ENCODE measurements around the gene PHLDB2. TPM values are rescaled to one million over a fixed set of nuclear protein-coding genes. Genes with fewer than 3 reads are reported as not detected.

The PHLDB2 gene
- total RNA-seq, 1 donor from 2014 or later, result 0.98 TPM

- intact Hi-C loops (cut with micrococcal nuclease), result no loop called here
- Mint-ChIP-seq H3K9me3 (no peaks in the 10 kb centered on the region), H3K27ac (no peak overlapping the region), H3K4me1 (peaks cover 5% of the 10 kb centered on the region), H3K27me3 (peaks cover 7% of the 10 kb centered on the region), H3K4me3 (no peak overlapping the region), H3K36me3 (ENCODE audit: low read depth) (no peaks in the 10 kb centered on the region)
- DNase-seq, result no peak
Measured at GRCh38 chr3:111906656-111907055, 47.6 kb downstream of the PHLDB2 start.

GRCh38 chr3:111907151-111907550 is 48.1 kb downstream of the PHLDB2 start:
- intact Hi-C loops (cut with micrococcal nuclease), result no loop called here
- peaks cover 12% of the 10 kb centered on the region for H3K27me3 Mint-ChIP-seq
- H3K4me3 Mint-ChIP-seq, result no peak overlapping the region
- H3K9me3 Mint-ChIP-seq, result no peaks in the 10 kb centered on the region
- H3K36me3 Mint-ChIP-seq (ENCODE audit: low read depth), result no peaks in the 10 kb centered on the region
- peaks cover 5% of the 10 kb centered on the region for H3K4me1 Mint-ChIP-seq
- no peak for DNase-seq
- H3K27ac Mint-ChIP-seq, result no peak overlapping the region

- DNase-seq, result no peak
- H3K36me3 Mint-ChIP-seq (ENCODE audit: low read depth), result no peaks in the 10 kb centered on the region
- intact Hi-C loops (cut with micrococcal nuclease), result no loop called here
- H3K27me3 Mint-ChIP-seq, result peaks cover 17% of the 10 kb centered on the region
- H3K4me3 Mint-ChIP-seq, result no peak overlapping the region
- no peak overlapping the region for H3K27ac Mint-ChIP-seq
- no peaks in the 10 kb centered on the region for H3K4me1 Mint-ChIP-seq
- H3K9me3 Mint-ChIP-seq, result no peaks in the 10 kb centered on the region
Measured at GRCh38 chr3:111910806-111911205, 51.7 kb downstream of the PHLDB2 start.

GRCh38 chr3:111911446-111911845 is 52.4 kb downstream of the PHLDB2 start:
- Mint-ChIP-seq H3K36me3 (ENCODE audit: low read depth) (no peaks in the 10 kb centered on the region), H3K4me1 (no peaks in the 10 kb centered on the region), H3K9me3 (no peaks in the 10 kb centered on the region), H3K4me3 (no peak overlapping the region), H3K27ac (no peak overlapping the region), H3K27me3 (peaks cover 20% of the 10 kb centered on the region)
- intact Hi-C loops (cut with micrococcal nuclease), result no loop called here
- no peak for DNase-seq

GRCh38 chr3:111913163-111913763 is 54.2 kb downstream of the PHLDB2 start:
- Mint-ChIP-seq H3K36me3 (ENCODE audit: low read depth) (no peaks in the 10 kb centered on the region), H3K4me1 (no peaks in the 10 kb centered on the region), H3K4me3 (no peak overlapping the region), H3K9me3 (no peaks in the 10 kb centered on the region), H3K27ac (no peak overlapping the region), H3K27me3 (peaks cover 24% of the 10 kb centered on the region)
- DNase-seq, result no peak
- intact Hi-C loops (cut with micrococcal nuclease), result no loop called here

GRCh38 chr3:111915905-111916304 is 56.8 kb downstream of the PHLDB2 start:
- Mint-ChIP-seq H3K27ac (no peak overlapping the region), H3K4me3 (no peak overlapping the region), H3K9me3 (no peaks in the 10 kb centered on the region), H3K4me1 (no peaks in the 10 kb centered on the region), H3K36me3 (ENCODE audit: low read depth) (no peaks in the 10 kb centered on the region), H3K27me3 (peaks cover 25% of the 10 kb centered on the region)
- DNase-seq, result no peak
- intact Hi-C loops (cut with micrococcal nuclease), result no loop called here

GRCh38 chr3:111917300-111917699 is 58.2 kb downstream of the PHLDB2 start:
- Mint-ChIP-seq H3K9me3 (peaks cover 1% of the 10 kb centered on the region), H3K4me3 (no peak overlapping the region), H3K4me1 (no peaks in the 10 kb centered on the region), H3K27me3 (peaks cover 16% of the 10 kb centered on the region), H3K36me3 (ENCODE audit: low read depth) (no peaks in the 10 kb centered on the region), H3K27ac (no peak overlapping the region)
- intact Hi-C loops (cut with micrococcal nuclease), result no loop called here
- DNase-seq, result no peak

- intact Hi-C loops (cut with micrococcal nuclease), result no loop called here
- H3K9me3 Mint-ChIP-seq, result peaks cover 3% of the 10 kb centered on the region
- no peak overlapping the region for H3K27ac Mint-ChIP-seq
- peaks cover 11% of the 10 kb centered on the region for H3K27me3 Mint-ChIP-seq
- no peak for DNase-seq
- peaks cover 6% of the 10 kb centered on the region for H3K4me1 Mint-ChIP-seq
- H3K4me3 Mint-ChIP-seq, result no peak overlapping the region
- no peaks in the 10 kb centered on the region for H3K36me3 Mint-ChIP-seq (ENCODE audit: low read depth)
Measured at GRCh38 chr3:111919370-111920065, 60.5 kb downstream of the PHLDB2 start.

- peaks cover 3% of the 10 kb centered on the region for H3K9me3 Mint-ChIP-seq
- DNase-seq, result no peak
- H3K4me1 Mint-ChIP-seq, result peaks cover 6% of the 10 kb centered on the region
- H3K36me3 Mint-ChIP-seq (ENCODE audit: low read depth), result no peaks in the 10 kb centered on the region
- peaks cover 8% of the 10 kb centered on the region for H3K27me3 Mint-ChIP-seq
- no peak overlapping the region for H3K4me3 Mint-ChIP-seq
- H3K27ac Mint-ChIP-seq, result no peak overlapping the region
- intact Hi-C loops (cut with micrococcal nuclease), result no loop called here
Measured at GRCh38 chr3:111921181-111921580, 62.1 kb downstream of the PHLDB2 start.

GRCh38 chr3:111923095-111923771 is 64.2 kb downstream of the PHLDB2 start:
- H3K4me1 Mint-ChIP-seq, result peaks cover 6% of the 10 kb centered on the region
- no peak overlapping the region for H3K27ac Mint-ChIP-seq
- H3K9me3 Mint-ChIP-seq, result peaks cover 3% of the 10 kb centered on the region
- H3K4me3 Mint-ChIP-seq, result no peak overlapping the region
- intact Hi-C loops (cut with micrococcal nuclease), result no loop called here
- peaks cover 4% of the 10 kb centered on the region for H3K27me3 Mint-ChIP-seq
- no peak for DNase-seq
- H3K36me3 Mint-ChIP-seq (ENCODE audit: low read depth), result no peaks in the 10 kb centered on the region

- Mint-ChIP-seq H3K27me3 (peaks cover 2% of the 10 kb centered on the region), H3K27ac (no peak overlapping the region)
Measured at GRCh38 chr3:111923806-111924205, 64.7 kb downstream of the PHLDB2 start.

GRCh38 chr3:111924283-111924682 is 65.2 kb downstream of the PHLDB2 start:
- Mint-ChIP-seq H3K9me3 (peaks cover 3% of the 10 kb centered on the region), H3K27ac (no peak overlapping the region), H3K36me3 (ENCODE audit: low read depth) (no peaks in the 10 kb centered on the region), H3K4me3 (no peak overlapping the region), H3K4me1 (peaks cover 6% of the 10 kb centered on the region), H3K27me3 (peaks cover 2% of the 10 kb centered on the region)
- intact Hi-C loops (cut with micrococcal nuclease), result no loop called here
- no peak for DNase-seq

More at GRCh38 chr3:111923806-111924205, 64.7 kb downstream of the PHLDB2 start:
- peaks cover 6% of the 10 kb centered on the region for H3K4me1 Mint-ChIP-seq
- no peak for DNase-seq
- H3K36me3 Mint-ChIP-seq (ENCODE audit: low read depth), result no peaks in the 10 kb centered on the region
- intact Hi-C loops (cut with micrococcal nuclease), result no loop called here
- H3K4me3 Mint-ChIP-seq, result no peak overlapping the region
- peaks cover 3% of the 10 kb centered on the region for H3K9me3 Mint-ChIP-seq

- Mint-ChIP-seq H3K27me3 (peaks cover 1% of the 10 kb centered on the region), H3K4me1 (peaks cover 6% of the 10 kb centered on the region)
- intact Hi-C loops (cut with micrococcal nuclease), result no loop called here
Measured at GRCh38 chr3:111926266-111926676, 67.2 kb downstream of the PHLDB2 start.

GRCh38 chr3:111928613-111929012 is 69.5 kb downstream of the PHLDB2 start:
- no peaks in the 10 kb centered on the region for H3K36me3 Mint-ChIP-seq (ENCODE audit: low read depth)
- no peak for DNase-seq
- H3K27ac Mint-ChIP-seq, result no peak overlapping the region
- peaks cover under 1% of the 10 kb centered on the region for H3K4me1 Mint-ChIP-seq
- no peaks in the 10 kb centered on the region for H3K9me3 Mint-ChIP-seq
- H3K27me3 Mint-ChIP-seq, result peaks cover 8% of the 10 kb centered on the region
- H3K4me3 Mint-ChIP-seq, result no peak overlapping the region
- intact Hi-C loops (cut with micrococcal nuclease), result no loop called here

More at GRCh38 chr3:111926266-111926676, 67.2 kb downstream of the PHLDB2 start:
- Mint-ChIP-seq H3K4me3 (no peak overlapping the region), H3K36me3 (ENCODE audit: low read depth) (no peaks in the 10 kb centered on the region), H3K9me3 (peaks cover 3% of the 10 kb centered on the region), H3K27ac (no peak overlapping the region)
- no peak for DNase-seq

Measured in activated CD4-positive, alpha-beta T cell treated with anti-CD3 and anti-CD28 coated beads, Interleukin-2, amount 10 ng/mL, durations not matched to agents 24 days and 14 days (primary cell).